Measurements from ENCODE around the gene NPHP4. TPM values are rescaled to one million over a fixed set of nuclear protein-coding genes. Genes with fewer than 3 reads are reported as not detected.

The NPHP4 gene
- total and polyA plus RNA-seq, 7 donors = 1.3 to 2.8 (median 1.8) TPM

- intact Hi-C loops (cut with DNase I) = no loop called here
- no peak for DNase-seq
- no peak for TF ChIP-seq CTCF (IDR thresholded peaks at IDR 0.05)
- WGBS, 3 donors = 64 to 87% (median 67%) methylated on average over 4 of the region's 4 CpGs
- no peak overlapping the region for H3K27ac ChIP-seq
- H3K27me3 ChIP-seq (ENCODE audit: insufficient read depth in 3 of 3, low read length in 2 of 3) = peaks cover 0 to 24% (median 6%) of the 10 kb centered on the region in 3 donors
- H3K36me3 ChIP-seq (ENCODE audit: insufficient read depth in 1 of 2, low read depth in 1 of 2) = no peaks in the 10 kb centered on the region
- no peak for ATAC-seq
- H3K4me3 ChIP-seq = no peak overlapping the region
- H3K9me3 ChIP-seq = no peaks in the 10 kb centered on the region
- H3K4me1 ChIP-seq = no peaks in the 10 kb centered on the region
Measured at GRCh38 chr1:5849550-5849949, 142.7 kb downstream of the NPHP4 start.

GRCh38 chr1:5847013-5847659 lies 145.1 kb downstream of the NPHP4 start:
- no peak for TF ChIP-seq CTCF (IDR thresholded peaks at IDR 0.05)
- no peaks in the 10 kb centered on the region for H3K36me3 ChIP-seq (ENCODE audit: insufficient read depth in 1 of 2, low read depth in 1 of 2)
- WGBS, 3 donors = 28 to 30% (median 29%) methylated on average over 27 of the region's 27 CpGs
- DNase-seq = no peak
- no peak for ATAC-seq
- H3K4me3 ChIP-seq = no peak overlapping the region
- peaks cover 0 to 34% (median 9%) of the 10 kb centered on the region in 3 donors for H3K27me3 ChIP-seq (ENCODE audit: insufficient read depth in 3 of 3, low read length in 2 of 3)
- no peaks in the 10 kb centered on the region for H3K9me3 ChIP-seq
- H3K4me1 ChIP-seq = no peaks in the 10 kb centered on the region
- intact Hi-C loops (cut with DNase I) = no loop called here
- no peak overlapping the region for H3K27ac ChIP-seq

GRCh38 chr1:5845376-5845775 lies 146.8 kb downstream of the NPHP4 start:
- no peak for TF ChIP-seq CTCF (IDR thresholded peaks at IDR 0.05)
- peaks cover 0 to 34% (median 9%) of the 10 kb centered on the region in 3 donors for H3K27me3 ChIP-seq (ENCODE audit: insufficient read depth in 3 of 3, low read length in 2 of 3)
- H3K27ac ChIP-seq = no peak overlapping the region
- H3K36me3 ChIP-seq (ENCODE audit: insufficient read depth in 1 of 2, low read depth in 1 of 2) = no peaks in the 10 kb centered on the region
- ATAC-seq (no peak), DNase-seq (no peak)
- H3K4me1 ChIP-seq = no peaks in the 10 kb centered on the region
- 62 to 78% (median 77%) methylated on average over 5 of the region's 5 CpGs for WGBS, 3 donors
- H3K4me3 ChIP-seq = no peak overlapping the region
- intact Hi-C loops (cut with DNase I) = no loop called here
- no peaks in the 10 kb centered on the region for H3K9me3 ChIP-seq

GRCh38 chr1:5844442-5844841 lies 147.8 kb downstream of the NPHP4 start:
- H3K9me3 ChIP-seq = no peaks in the 10 kb centered on the region
- H3K27ac ChIP-seq = no peak overlapping the region
- intact Hi-C loops (cut with DNase I) = no loop called here
- 79 to 80% (median 80%) methylated on average over 12 to 14 of the region's 14 CpGs for WGBS, 3 donors
- no peaks in the 10 kb centered on the region for H3K36me3 ChIP-seq (ENCODE audit: insufficient read depth in 1 of 2, low read depth in 1 of 2)
- TF ChIP-seq CTCF (IDR thresholded peaks at IDR 0.05) = no peak
- no peak for DNase-seq
- no peak overlapping the region for H3K4me3 ChIP-seq
- no peak for ATAC-seq
- H3K4me1 ChIP-seq = no peaks in the 10 kb centered on the region
- peaks cover 0 to 34% (median 9%) of the 10 kb centered on the region in 3 donors for H3K27me3 ChIP-seq (ENCODE audit: insufficient read depth in 3 of 3, low read length in 2 of 3)
